Upper lobe of right lung (tissue), 1 donor: Measurements from ENCODE around the gene PADI1. TPM values are rescaled to one million over a fixed set of nuclear protein-coding genes. Genes with fewer than 3 reads are reported as not detected.

Source experiments
- ATAC-seq: fragments of 200-7000 bp; cut with Tn5 transposase; one replicate; pipeline ENCODE4 v1.9.1; 2020; ENCODE audit warnings: mild to moderate bottlenecking, moderate library complexity
- DNase-seq: peaks from one replicate; pipeline ENCODE4 v3.0.0-alpha.2; 2020
- H3K27ac ChIP-seq: fragments of 200-600 bp; one replicate; pipeline ENCODE4 v1.8.0; 2022
- H3K27me3 ChIP-seq: fragments of 200-600 bp; one replicate; pipeline ENCODE4 v1.8.0; 2022; ENCODE audit warnings: mild to moderate bottlenecking
- H3K36me3 ChIP-seq: fragments of 200-600 bp; one replicate; pipeline ENCODE4 v1.8.0; 2022
- H3K4me1 ChIP-seq: fragments of 200-600 bp; one replicate; pipeline ENCODE4 v1.8.0; 2022
- H3K4me3 ChIP-seq: fragments of 200-600 bp; one replicate; pipeline ENCODE4 v1.8.0; 2022; ENCODE audit warnings: mild to moderate bottlenecking
- H3K9me3 ChIP-seq: fragments of 200-600 bp; one replicate; pipeline ENCODE4 v1.8.0; 2022
- CTCF ChIP-seq: fragments of 200-600 bp; IDR thresholded peaks from one replicate; pipeline ENCODE4 v1.8.0; 2022; ENCODE audit warnings: antibody characterized with exemption
- intact Hi-C: fragments of 100-400 bp; cut with DNase I; formaldehyde crosslinking; loops from one replicate; pipeline ENCODE4 v1.11.0; 2022
- total RNA-seq: library from RNA; stranded (reverse); fragmentation: NEBNext Ultra II Directional; extraction: Animal tissue kit (Norgen Biotek cat#: 25700); gene quantifications from one replicate; pipeline ENCODE4 v1.2.1, GENCODE V29; 2021
- donor health status: DM: no; HTN: yes; CAD: no; lungs with severe emphysema.

The PADI1 gene
- total RNA-seq, 1 donor from 2014 or later: not detected

- Histone ChIP-seq H3K4me1 (no peaks in the 10 kb centered on the region), H3K4me3 (no peak overlapping the region), H3K9me3 (no peaks in the 10 kb centered on the region), H3K27me3 (peaks cover 5% of the 10 kb centered on the region), H3K27ac (no peak overlapping the region), H3K36me3 (no peaks in the 10 kb centered on the region)
- no peak for TF ChIP-seq CTCF
- ATAC-seq (no peak), DNase-seq (no peak)
- intact Hi-C loops: no loop called here
Measured at GRCh38 chr1:17259233-17259873, 54.4 kb downstream of the PADI1 start.

GRCh38 chr1:17260264-17260663 is 55.3 kb downstream of the PADI1 start:
- no peak for DNase-seq
- no peaks in the 10 kb centered on the region for H3K9me3 ChIP-seq
- intact Hi-C loops: no loop called here
- no peak for ATAC-seq
- no peaks in the 10 kb centered on the region for H3K36me3 ChIP-seq
- H3K4me3 ChIP-seq: no peak overlapping the region
- no peaks in the 10 kb centered on the region for H3K4me1 ChIP-seq
- no peak overlapping the region for H3K27ac ChIP-seq
- peaks cover 5% of the 10 kb centered on the region for H3K27me3 ChIP-seq
- no peak for TF ChIP-seq CTCF

- H3K36me3 ChIP-seq: no peaks in the 10 kb centered on the region
- no peaks in the 10 kb centered on the region for H3K4me1 ChIP-seq
- DNase-seq (no peak), ATAC-seq (no peak)
- TF ChIP-seq CTCF: no peak
- no peak overlapping the region for H3K4me3 ChIP-seq
- peaks cover 5% of the 10 kb centered on the region for H3K27me3 ChIP-seq
- intact Hi-C loops: no loop called here
- no peak overlapping the region for H3K27ac ChIP-seq
- no peaks in the 10 kb centered on the region for H3K9me3 ChIP-seq
Measured at GRCh38 chr1:17260738-17261137, 55.8 kb downstream of the PADI1 start.

- Histone ChIP-seq H3K4me3 (no peak overlapping the region), H3K36me3 (no peaks in the 10 kb centered on the region), H3K4me1 (no peaks in the 10 kb centered on the region), H3K27me3 (peaks cover 5% of the 10 kb centered on the region), H3K9me3 (no peaks in the 10 kb centered on the region), H3K27ac (no peak overlapping the region)
- intact Hi-C loops: no loop called here
- DNase-seq: no peak
- TF ChIP-seq CTCF: no peak
- ATAC-seq: no peak
Measured at GRCh38 chr1:17263936-17264335, 59.0 kb downstream of the PADI1 start.

GRCh38 chr1:17264470-17264869 is 59.5 kb downstream of the PADI1 start:
- Histone ChIP-seq H3K4me3 (no peak overlapping the region), H3K4me1 (no peaks in the 10 kb centered on the region), H3K27ac (no peak overlapping the region), H3K36me3 (no peaks in the 10 kb centered on the region), H3K9me3 (no peaks in the 10 kb centered on the region), H3K27me3 (peaks cover under 1% of the 10 kb centered on the region)
- DNase-seq (no peak), ATAC-seq (no peak)
- no peak for TF ChIP-seq CTCF
- intact Hi-C loops: no loop called here

GRCh38 chr1:17265162-17265561 is 60.2 kb downstream of the PADI1 start:
- intact Hi-C loops: no loop called here
- H3K9me3 ChIP-seq: no peaks in the 10 kb centered on the region
- TF ChIP-seq CTCF: no peak
- ATAC-seq (no peak), DNase-seq (no peak)
- H3K4me3 ChIP-seq: no peak overlapping the region
- no peaks in the 10 kb centered on the region for H3K4me1 ChIP-seq
- H3K36me3 ChIP-seq: no peaks in the 10 kb centered on the region
- no peaks in the 10 kb centered on the region for H3K27me3 ChIP-seq
- no peak overlapping the region for H3K27ac ChIP-seq
